H1 (cell line): ENCODE data around the gene NRM. TPM values are rescaled to one million over a fixed set of nuclear protein-coding genes. Genes with fewer than 3 reads are reported as not detected.

Source experiments
- BCL11A ChIP-seq, 2 experiments: IDR thresholded peaks; one replicate each; pipeline ENCODE4 v1.6.1; 2011; ENCODE audit warnings: low read depth in 2 of 2, low read length in 2 of 2, mild to moderate bottlenecking in 2 of 2
- CBX8 ChIP-seq: fragments of 300-800, 300-1000 bp; sonication (generic); IDR thresholded peaks from 2 replicates; pipeline ENCODE4 v1.7.1; 2016; ENCODE audit warnings: low read depth, low read length, borderline replicate concordance
- EGR1 ChIP-seq: IDR thresholded peaks from 2 replicates; pipeline ENCODE4 v1.6.1; 2011; ENCODE audit warnings: low read depth, low read length, borderline replicate concordance
- KDM1A ChIP-seq: fragments of 200-600, 300-600 bp; sonication (generic); IDR thresholded peaks from 2 replicates; pipeline ENCODE4 v1.7.1; 2016; ENCODE audit warnings: mild to moderate bottlenecking, low read length, borderline replicate concordance
- KDM5A ChIP-seq: fragments of 200-600 bp; IDR thresholded peaks from 2 replicates; pipeline ENCODE4 v1.7.1; 2012; ENCODE audit warnings: mild to moderate bottlenecking, low read length, inconsistent platforms, mixed read lengths
- RBBP5 ChIP-seq: IDR thresholded peaks from 2 replicates; pipeline ENCODE4 v1.7.1; 2012; ENCODE audit warnings: low read depth, mild to moderate bottlenecking, inconsistent platforms, low read length, moderate library complexity, borderline replicate concordance
- SAP30 ChIP-seq: fragments of 300-600 bp; sonication (generic); IDR thresholded peaks from 2 replicates; pipeline ENCODE4 v1.7.1; 2012; ENCODE audit warnings: low read length, moderate library complexity, mild to moderate bottlenecking, inconsistent platforms; ENCODE audit not compliant: insufficient read depth, insufficient replicate concordance
- TCF12 ChIP-seq: IDR thresholded peaks from 2 replicates; pipeline ENCODE4 v1.6.1; 2011; ENCODE audit warnings: low read depth, mild to moderate bottlenecking, low read length
- YY1 ChIP-seq: IDR thresholded peaks from 2 replicates; pipeline ENCODE4 v1.6.1; 2011; ENCODE audit warnings: low read depth, mild to moderate bottlenecking, low read length
- polyA plus RNA-seq, 7 experiments: library from polyadenylated mRNA; depleted of rRNA in 3 of 7; stranded (reverse) in 5 of 7; unstranded in 2 of 7; fragments of >200 nt in 5 of 7; fragments of 200-250 nt in 2 of 7; gene quantifications; 1 replicate in 5 of 7; 2 replicates in 1 of 7; 4 replicates in 1 of 7; pipeline versions ENCODE4 v1.2.1 to v1.2.3, GENCODE V29; 2011 to 2013; ENCODE audit warnings: missing spikeins in 2 of 7, mixed read lengths in 2 of 7
- total RNA-seq: library from RNA; stranded (reverse); fragmentation: NEBNext Ultra II Directional; extraction: Animal tissue kit (Norgen Biotek cat#: 25700); gene quantifications from 2 replicates; pipeline ENCODE4 v1.2.1, GENCODE V29; 2021
- TF ChIP-seq, protein P1 (sequence below): fragments of 300-600 bp; sonication (generic); IDR thresholded peaks from 2 replicates; pipeline ENCODE4 v1.7.1; 2012; ENCODE audit warnings: low read length, moderate library complexity, mild to moderate bottlenecking, inconsistent platforms; ENCODE audit not compliant: insufficient replicate concordance

Gene NRM
- total and polyA plus RNA-seq, 2 of the 8 experiments (the other 6 are each of a cell fraction or from before 2014, with no cell fraction given), result 27.3 to 50.4 TPM

GRCh38 chr6:30651143-30651542, 39.6 kb downstream of the NRM start (continued):
- TF ChIP-seq, protein P1, sequence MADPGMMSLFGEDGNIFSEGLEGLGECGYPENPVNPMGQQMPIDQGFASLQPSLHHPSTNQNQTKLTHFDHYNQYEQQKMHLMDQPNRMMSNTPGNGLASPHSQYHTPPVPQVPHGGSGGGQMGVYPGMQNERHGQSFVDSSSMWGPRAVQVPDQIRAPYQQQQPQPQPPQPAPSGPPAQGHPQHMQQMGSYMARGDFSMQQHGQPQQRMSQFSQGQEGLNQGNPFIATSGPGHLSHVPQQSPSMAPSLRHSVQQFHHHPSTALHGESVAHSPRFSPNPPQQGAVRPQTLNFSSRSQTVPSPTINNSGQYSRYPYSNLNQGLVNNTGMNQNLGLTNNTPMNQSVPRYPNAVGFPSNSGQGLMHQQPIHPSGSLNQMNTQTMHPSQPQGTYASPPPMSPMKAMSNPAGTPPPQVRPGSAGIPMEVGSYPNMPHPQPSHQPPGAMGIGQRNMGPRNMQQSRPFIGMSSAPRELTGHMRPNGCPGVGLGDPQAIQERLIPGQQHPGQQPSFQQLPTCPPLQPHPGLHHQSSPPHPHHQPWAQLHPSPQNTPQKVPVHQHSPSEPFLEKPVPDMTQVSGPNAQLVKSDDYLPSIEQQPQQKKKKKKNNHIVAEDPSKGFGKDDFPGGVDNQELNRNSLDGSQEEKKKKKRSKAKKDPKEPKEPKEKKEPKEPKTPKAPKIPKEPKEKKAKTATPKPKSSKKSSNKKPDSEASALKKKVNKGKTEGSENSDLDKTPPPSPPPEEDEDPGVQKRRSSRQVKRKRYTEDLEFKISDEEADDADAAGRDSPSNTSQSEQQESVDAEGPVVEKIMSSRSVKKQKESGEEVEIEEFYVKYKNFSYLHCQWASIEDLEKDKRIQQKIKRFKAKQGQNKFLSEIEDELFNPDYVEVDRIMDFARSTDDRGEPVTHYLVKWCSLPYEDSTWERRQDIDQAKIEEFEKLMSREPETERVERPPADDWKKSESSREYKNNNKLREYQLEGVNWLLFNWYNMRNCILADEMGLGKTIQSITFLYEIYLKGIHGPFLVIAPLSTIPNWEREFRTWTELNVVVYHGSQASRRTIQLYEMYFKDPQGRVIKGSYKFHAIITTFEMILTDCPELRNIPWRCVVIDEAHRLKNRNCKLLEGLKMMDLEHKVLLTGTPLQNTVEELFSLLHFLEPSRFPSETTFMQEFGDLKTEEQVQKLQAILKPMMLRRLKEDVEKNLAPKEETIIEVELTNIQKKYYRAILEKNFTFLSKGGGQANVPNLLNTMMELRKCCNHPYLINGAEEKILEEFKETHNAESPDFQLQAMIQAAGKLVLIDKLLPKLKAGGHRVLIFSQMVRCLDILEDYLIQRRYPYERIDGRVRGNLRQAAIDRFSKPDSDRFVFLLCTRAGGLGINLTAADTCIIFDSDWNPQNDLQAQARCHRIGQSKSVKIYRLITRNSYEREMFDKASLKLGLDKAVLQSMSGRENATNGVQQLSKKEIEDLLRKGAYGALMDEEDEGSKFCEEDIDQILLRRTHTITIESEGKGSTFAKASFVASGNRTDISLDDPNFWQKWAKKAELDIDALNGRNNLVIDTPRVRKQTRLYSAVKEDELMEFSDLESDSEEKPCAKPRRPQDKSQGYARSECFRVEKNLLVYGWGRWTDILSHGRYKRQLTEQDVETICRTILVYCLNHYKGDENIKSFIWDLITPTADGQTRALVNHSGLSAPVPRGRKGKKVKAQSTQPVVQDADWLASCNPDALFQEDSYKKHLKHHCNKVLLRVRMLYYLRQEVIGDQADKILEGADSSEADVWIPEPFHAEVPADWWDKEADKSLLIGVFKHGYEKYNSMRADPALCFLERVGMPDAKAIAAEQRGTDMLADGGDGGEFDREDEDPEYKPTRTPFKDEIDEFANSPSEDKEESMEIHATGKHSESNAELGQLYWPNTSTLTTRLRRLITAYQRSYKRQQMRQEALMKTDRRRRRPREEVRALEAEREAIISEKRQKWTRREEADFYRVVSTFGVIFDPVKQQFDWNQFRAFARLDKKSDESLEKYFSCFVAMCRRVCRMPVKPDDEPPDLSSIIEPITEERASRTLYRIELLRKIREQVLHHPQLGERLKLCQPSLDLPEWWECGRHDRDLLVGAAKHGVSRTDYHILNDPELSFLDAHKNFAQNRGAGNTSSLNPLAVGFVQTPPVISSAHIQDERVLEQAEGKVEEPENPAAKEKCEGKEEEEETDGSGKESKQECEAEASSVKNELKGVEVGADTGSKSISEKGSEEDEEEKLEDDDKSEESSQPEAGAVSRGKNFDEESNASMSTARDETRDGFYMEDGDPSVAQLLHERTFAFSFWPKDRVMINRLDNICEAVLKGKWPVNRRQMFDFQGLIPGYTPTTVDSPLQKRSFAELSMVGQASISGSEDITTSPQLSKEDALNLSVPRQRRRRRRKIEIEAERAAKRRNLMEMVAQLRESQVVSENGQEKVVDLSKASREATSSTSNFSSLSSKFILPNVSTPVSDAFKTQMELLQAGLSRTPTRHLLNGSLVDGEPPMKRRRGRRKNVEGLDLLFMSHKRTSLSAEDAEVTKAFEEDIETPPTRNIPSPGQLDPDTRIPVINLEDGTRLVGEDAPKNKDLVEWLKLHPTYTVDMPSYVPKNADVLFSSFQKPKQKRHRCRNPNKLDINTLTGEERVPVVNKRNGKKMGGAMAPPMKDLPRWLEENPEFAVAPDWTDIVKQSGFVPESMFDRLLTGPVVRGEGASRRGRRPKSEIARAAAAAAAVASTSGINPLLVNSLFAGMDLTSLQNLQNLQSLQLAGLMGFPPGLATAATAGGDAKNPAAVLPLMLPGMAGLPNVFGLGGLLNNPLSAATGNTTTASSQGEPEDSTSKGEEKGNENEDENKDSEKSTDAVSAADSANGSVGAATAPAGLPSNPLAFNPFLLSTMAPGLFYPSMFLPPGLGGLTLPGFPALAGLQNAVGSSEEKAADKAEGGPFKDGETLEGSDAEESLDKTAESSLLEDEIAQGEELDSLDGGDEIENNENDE, result no peak
- TF ChIP-seq YY1 (no peak), EGR1 (no peak), KDM5A (no peak), BCL11A (IDR thresholded peaks at IDR 0.05; ENCODE audit: low read depth in 2 of 2, low read length in 2 of 2) (no peak), CBX8 (no peak), TCF12 (no peak), RBBP5 (no peak), SAP30 (no peak), KDM1A (no peak)
